GM20000 (cell line): ENCODE measurements around the gene GPR62.
A peak's percentile ranks its signal among the peaks of the same experiment; 100 is the strongest.

Source experiments
- DNase-seq: peaks from one replicate; pipeline ENCODE4 v3.0.0; 2012; ENCODE audit warnings: low spot score
- CTCF ChIP-seq: IDR thresholded peaks from 2 replicates; pipeline ENCODE4 v1.5.1; 2012; ENCODE audit warnings: mild to moderate bottlenecking, control low read depth; ENCODE audit errors: extremely low read depth, missing control alignments

The GPR62 gene

DNA sequence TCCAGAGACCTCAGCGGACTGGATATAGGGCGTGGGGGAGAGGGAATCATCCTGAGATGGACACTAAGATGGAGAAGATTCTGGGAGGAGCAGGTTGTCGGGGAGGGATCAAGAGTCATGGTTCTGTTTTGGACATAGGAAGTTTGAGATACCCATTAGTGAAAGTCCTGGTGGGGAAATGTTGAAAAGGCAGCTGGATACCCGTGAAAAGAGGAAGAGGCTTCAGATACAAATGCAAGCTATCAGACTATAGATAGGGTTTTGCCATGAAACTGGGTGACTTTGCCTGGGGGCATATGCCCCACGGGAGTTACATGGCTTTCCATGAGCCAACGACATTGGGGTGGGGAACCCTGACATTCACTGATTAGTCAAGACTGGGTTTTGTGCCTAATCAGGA lies 1.1 kb upstream of the GPR62 start:
- DNase-seq: no peak
- TF ChIP-seq CTCF: no peak

DNA sequence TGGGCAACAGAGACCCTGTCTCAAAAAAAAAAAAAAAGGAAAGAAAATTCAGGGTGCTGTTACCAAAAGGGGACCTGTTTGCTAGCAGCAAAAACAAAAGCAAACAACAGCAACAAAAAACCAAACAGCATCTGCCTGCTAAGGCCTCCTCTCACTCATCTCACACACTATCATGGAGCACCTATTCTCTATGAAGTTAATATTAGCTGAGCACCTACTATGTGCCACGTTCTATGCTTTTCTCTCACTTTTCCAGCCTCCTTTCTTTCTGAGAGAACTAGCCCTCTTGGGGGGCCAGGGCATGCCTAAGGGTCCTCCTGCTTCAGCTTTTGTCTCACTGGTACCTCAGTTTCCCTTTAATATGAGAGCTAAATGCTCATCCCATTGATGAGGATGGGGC lies 468 bp upstream of the GPR62 start:
- no peak for TF ChIP-seq CTCF
- DNase-seq: no peak

DNA sequence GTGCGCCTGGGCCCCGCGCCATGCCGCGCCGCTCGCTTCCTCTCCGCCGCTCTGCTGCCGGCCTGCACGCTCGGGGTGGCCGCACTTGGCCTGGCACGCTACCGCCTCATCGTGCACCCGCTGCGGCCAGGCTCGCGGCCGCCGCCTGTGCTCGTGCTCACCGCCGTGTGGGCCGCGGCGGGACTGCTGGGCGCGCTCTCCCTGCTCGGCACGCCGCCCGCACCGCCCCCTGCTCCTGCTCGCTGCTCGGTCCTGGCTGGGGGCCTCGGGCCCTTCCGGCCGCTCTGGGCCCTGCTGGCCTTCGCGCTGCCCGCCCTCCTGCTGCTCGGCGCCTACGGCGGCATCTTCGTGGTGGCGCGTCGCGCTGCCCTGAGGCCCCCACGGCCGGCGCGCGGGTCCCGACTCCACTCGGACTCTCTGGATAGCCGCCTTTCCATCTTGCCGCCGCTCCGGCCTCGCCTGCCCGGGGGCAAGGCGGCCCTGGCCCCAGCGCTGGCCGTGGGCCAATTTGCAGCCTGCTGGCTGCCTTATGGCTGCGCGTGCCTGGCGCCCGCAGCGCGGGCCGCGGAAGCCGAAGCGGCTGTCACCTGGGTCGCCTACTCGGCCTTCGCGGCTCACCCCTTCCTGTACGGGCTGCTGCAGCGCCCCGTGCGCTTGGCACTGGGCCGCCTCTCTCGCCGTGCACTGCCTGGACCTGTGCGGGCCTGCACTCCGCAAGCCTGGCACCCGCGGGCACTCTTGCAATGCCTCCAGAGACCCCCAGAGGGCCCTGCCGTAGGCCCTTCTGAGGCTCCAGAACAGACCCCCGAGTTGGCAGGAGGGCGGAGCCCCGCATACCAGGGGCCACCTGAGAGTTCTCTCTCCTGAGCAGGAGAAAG lies 951 bp downstream of the GPR62 start:
- peak; percentile 72 for DNase-seq

DNA sequence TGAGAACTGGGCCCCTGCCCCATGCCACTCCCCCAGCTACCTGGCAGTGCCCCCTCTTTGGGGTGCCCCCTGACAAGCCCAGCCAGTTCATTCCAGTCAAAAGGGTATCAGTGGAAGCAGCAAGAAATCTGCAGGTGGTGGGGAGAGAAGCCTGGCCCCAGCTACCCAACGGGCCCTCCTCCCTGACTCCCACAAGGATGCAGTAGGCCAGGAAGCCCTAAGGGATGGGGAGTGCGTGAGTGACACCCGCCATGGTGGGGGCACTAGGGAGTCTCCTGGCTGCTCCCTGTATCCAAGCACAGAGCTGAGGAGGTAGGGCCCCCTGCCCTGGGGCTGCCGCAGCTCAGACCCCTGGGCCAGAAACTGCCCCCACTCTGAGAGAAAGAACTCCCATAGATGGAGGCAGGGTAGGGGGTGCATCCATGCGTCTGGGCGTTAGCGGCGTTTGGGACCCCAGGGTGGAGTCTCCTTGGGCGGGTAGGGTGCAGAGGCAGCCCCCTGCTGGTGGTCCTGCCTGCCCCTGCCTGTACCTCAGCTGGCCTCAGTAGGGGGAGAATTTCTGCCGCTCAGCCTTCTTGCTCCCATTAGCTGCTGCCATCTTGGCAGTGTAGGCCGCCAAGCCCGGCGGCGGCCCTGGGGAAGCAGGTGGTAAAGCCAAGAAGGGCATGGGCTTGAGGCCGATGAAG lies 2.5 kb downstream of the GPR62 start:
- no peak for TF ChIP-seq CTCF
- DNase-seq: no peak

More for the DNA sequence above, 951 bp downstream of the GPR62 start:
- no peak for TF ChIP-seq CTCF

DNA sequence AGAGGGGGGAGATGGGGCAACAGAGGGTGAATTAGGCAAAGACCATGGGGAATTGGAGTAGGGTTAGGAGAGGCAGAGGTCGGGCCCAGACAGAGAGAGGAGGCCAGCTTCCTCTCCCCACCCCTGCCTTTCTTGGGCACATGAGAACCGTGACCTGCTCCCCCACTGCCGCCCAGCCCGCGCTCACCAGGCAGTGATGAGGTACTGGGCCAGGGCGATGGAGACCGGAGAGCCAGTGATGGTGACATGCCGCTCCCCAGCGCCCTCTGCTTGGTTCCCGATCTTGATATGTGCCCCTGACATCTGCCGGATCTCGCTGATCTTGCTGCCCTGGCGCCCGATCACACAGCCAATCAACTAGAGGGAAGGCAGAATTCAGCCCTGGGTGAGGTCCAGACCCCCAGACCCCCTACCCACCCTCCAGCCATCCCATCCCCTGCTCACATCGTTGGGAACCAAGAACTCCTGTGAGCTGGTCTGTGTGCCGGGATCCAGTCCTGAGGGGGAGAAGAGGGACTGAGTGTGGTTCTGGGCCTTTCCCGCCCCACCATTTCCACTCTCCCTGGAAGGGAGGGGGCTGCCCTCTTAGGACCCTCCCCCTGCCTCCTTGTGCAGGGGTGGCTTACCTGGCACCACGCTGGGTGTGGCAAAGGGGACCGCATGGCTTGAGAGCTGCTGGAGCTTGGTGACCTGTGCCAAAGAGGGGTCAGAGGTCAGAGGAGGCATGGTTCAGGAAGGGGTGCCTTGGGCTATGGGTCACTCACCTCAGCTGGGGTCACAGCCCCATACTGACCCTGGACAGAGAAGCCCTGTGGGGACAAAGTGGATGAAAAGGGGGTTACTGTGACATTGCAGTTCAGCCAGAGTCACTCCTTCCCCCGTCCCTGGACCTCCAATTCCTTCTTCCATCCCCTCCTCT lies 3.7 kb downstream of the GPR62 start:
- DNase-seq: no peak
- no peak for TF ChIP-seq CTCF

DNA sequence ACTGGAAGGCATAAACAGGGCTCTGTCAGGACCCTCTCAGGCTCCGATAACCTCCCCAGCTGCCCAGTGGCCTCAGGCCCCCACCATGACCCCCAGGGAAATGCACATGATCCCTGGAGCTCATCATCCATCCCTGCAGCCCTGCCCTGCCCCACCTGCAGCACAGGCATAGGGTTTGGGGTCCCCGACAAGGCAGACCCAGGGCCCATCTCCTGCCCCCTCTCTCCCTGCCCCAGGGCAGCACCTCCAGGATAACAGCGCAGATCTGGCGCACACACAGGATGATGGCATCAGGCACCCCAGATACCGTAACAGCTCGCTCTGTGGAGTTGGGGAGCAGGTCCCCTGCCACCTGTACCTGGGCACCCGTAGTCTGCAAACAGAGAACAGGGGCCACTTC lies 4.5 kb downstream of the GPR62 start:
- DNase-seq: no peak
- TF ChIP-seq CTCF: no peak
